ENCODE measurements around the gene IQGAP1.
A peak's percentile ranks its signal among the peaks of the same experiment; 100 is the strongest.

The IQGAP1 gene

GRCh38 chr15:90449206-90449735, 61.2 kb downstream of the IQGAP1 start:
- DNase-seq, result peak; percentile 14

DNA sequence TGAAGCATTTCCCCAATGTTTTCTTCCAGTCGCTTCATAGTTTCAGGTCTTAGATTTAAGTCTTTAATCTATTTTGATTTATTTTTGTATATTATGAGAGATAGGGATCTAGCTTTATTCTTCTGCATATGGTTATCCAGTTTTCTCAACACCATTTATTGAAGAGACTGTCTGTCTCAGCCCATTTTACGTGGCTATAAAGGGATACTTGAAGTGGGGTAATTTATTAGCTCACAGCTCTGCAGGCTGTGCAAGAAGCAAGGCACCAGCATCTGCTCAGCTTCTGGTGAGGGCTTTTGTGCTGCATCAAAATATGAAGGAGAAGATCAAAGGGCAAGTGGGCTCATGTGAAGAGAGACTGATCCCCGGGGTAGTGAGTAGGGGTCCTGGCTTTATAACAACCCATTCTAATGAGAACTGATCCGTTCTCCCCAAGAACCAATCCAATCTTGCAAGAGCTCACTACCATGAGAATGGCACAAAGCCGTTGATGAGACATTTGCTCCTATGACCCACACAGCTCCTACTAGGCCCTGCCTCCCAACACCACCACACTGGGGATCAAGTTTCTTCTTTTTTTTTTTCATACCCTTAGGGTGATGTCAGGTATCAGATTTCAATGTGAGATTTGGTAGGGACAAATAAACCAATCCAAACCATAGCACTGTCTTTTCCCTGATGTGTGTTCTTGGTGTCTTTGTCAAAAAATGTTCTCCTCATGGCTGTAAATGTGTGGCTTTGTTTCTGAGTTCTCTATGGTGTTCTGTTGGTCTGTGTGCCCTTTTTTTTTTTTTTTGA, 63.2 kb downstream of the IQGAP1 start:
- DNase-seq, result peak; percentile 75

GRCh38 chr15:90456236-90456635, 68.2 kb downstream of the IQGAP1 start:
- no peak for DNase-seq

GRCh38 chr15:90458061-90458460, 70.0 kb downstream of the IQGAP1 start:
- no peak for DNase-seq

DNA sequence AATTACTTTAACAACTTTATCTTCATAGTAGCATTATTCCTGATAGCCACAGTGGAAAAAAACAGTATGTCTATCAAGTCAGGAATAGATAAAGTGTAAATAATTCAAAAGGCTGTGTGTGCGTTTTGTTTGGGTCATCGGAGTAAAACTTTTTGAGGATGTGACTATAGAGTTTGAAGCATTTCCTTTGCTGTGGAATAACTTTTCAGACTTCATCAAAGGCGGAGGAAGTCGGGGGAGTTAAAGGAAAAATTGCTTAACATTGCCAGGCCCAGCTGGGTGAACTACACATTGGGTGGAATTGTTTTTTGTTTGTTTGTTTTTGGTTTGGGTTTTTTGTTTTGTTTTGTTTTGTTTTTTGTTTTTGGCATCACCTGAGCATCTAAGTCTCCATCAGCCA, 71.3 kb downstream of the IQGAP1 start:
- DNase-seq, result no peak

DNA sequence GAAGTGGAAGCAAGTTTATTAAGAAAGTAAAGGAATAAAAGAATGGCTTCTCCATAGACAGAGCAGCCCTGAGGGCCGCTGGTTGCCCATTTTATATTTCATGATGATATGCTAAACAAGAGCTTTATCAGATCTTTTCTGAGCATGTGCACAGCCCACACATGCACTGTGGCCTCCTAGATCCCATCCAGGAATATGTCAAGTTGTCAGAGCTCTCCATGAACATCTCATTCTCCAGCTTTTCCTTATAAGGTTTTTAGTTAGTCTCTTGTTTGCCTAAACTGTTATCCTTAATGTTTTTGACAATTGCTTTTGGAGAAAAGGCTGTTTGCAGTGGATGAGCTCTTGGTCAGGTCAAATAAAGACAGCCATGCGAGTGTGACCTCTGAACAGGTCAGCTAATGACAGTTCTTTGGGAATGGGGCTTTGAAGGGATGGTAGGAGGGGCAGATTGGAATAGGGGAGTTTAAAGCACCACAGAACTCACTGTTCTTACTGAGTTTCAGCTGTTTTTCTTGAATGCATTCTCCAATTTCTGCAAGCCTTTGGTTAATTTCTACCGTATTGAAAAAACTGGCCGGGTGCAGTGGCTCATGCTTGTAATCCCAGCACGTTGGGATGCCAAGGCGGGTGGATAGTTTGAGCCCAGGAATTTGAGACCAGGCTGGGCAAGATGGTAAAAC, 72.2 kb downstream of the IQGAP1 start:
- DNase-seq, result no peak

DNA sequence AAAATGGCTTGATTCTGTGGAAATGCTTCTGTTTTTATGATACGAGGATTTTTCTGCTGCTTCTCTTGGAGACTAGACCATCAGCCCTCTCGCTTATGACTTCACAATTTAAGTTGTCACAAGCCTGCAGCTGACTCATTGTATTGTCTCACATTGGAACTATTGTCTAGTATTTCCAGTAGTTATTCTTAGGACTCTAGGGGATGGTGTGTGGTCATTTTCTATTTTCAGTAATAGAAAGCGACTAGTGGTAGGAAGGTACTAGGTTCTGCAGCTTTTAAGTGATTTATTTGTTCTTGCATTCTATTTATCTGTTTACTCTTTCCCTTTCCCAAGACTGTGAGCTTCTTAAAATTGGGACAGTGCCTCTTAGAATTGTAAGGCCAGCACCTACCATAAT, 75.3 kb downstream of the IQGAP1 start:
- DNase-seq, result peak; percentile 67

GRCh38 chr15:90465140-90465929, 77.3 kb downstream of the IQGAP1 start:
- peak; percentile 42 for DNase-seq

- DNase-seq, result peak; percentile 16
These were observed 78.0 kb downstream of the IQGAP1 start for GRCh38 chr15:90465930-90466567.

DNA sequence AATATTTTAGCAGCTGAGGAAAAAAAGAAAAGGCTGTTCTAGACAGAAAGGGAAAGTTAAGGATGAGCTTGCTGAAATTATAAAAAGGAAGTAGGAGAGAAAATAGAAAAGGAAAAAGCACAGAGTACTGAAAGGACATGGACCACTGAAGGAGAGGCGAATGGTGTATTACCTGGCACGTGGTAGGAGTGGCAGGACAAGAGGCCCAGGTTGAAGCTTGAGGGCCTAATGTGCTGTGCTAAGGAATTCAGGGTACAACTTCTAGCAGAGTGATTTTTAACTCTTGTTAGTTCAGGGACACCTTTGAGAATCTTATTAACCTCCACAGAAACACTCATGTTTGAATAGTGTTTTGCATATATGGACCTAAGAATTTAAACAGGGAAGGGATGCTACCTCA, 81.7 kb downstream of the IQGAP1 start:
- DNase-seq, result no peak

GRCh38 chr15:90470453-90470852, 82.4 kb downstream of the IQGAP1 start:
- DNase-seq, result no peak

DNA sequence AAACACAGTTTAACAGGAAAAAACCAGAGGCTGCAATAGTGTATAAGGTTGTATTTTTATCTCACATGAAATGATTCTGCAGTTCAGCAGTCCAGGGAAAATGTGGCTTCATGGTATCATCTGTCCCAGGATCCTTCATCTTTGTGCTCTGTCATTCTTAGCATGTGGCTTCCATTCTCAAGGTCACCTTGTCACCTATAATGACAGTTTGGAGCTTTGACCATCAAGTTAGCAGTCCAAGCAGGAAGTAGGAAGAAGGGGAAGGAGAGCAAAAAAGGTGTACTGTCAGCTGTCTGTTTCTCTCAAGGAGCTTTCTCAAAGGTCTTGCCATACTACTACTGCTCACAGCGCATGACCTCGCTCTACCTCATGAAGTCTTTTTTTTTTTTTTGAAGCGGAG, 83.1 kb downstream of the IQGAP1 start:
- no peak for DNase-seq

- no peak for DNase-seq
These were observed 83.7 kb downstream of the IQGAP1 start for GRCh38 chr15:90471769-90472168.

GRCh38 chr15:90478846-90479481, 90.9 kb downstream of the IQGAP1 start:
- no peak for DNase-seq

- peak; percentile 21 for DNase-seq
These were observed 91.6 kb downstream of the IQGAP1 start for GRCh38 chr15:90479656-90480055.

- DNase-seq, result no peak
These were observed 93.0 kb downstream of the IQGAP1 start for GRCh38 chr15:90481023-90481422.

- peak; percentile 41 for DNase-seq
These were observed 94.3 kb downstream of the IQGAP1 start for GRCh38 chr15:90482124-90483011.

- no peak for DNase-seq
These were observed 94.9 kb downstream of the IQGAP1 start for GRCh38 chr15:90483012-90483307.

DNA sequence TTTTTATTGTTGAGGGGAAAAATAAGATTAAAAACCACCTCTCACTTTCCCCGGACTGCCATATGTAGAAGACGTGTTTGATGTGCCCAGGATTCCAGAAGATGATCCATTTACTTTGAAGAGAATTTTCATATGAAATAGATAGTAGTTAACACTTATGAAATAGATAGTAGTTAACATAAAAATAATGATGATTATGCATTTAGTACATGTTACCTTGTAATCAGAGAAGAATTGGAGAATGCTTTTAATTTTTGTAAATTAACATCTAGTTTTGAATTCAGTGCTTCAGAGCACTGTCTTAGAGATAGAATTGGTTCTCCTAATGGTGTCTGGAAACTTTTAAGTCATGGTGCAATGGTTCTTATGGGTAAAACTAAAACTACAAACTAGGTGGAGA, 95.6 kb downstream of the IQGAP1 start:
- no peak for DNase-seq

DNA sequence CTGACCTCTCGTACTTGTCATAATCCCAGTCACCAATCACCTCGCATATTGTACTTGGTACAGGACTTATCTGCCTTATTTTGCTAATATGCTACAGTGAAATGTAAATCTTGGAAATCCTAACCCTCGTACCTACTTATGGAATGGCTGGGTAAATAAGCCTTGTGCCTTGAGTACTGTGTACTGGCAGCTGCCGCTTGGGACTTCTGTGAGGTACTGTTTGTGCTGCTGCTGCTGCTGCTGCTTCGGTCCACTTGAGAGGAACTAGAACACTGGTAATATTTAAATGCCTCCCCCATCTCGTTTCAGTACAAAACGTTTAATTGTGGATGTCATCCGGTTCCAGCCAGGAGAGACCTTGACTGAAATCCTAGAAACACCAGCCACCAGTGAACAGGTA, 99.1 kb downstream of the IQGAP1 start:
- no peak for DNase-seq

GRCh38 chr15:90489514-90489913, 101.5 kb downstream of the IQGAP1 start:
- DNase-seq, result no peak
